H1 (cell line): ENCODE results near the gene LHFPL3. TPM values are rescaled to one million over a fixed set of nuclear protein-coding genes. Genes with fewer than 3 reads are reported as not detected.

Experiments used
- CTCF ChIA-PET: fragments of 300-600 bp; sonication (Branson Sonifier 250); formaldehyde crosslinking; loops from one replicate; lab custom pipeline; 2021; ENCODE audit not compliant: partially characterized antibody; lab: Charles Lee
- POLR2A ChIA-PET: fragments of 300-600 bp; sonication (Branson Sonifier 250); formaldehyde crosslinking; loops from one replicate; lab custom pipeline; 2021; ENCODE audit warnings: inconsistent platforms; ENCODE audit not compliant: partially characterized antibody; lab: Charles Lee
- DNase-seq, 2 experiments: peaks; one replicate each; pipeline versions ENCODE4 v3.0.0 to v3.0.0-alpha.2; 2010 to 2022; ENCODE audit warnings: low spot score in 2 of 2, low read depth in 1 of 2, mixed read lengths in 1 of 2
- FAIRE-seq: peaks from 2 replicates; lab custom pipeline; 2011; peaks lifted over from hg19 to GRCh38; lab: Jason Lieb, UNC
- H2AFZ ChIP-seq: 2 replicates; pipeline ENCODE4 v1.8.1; 2012; ENCODE audit warnings: low read length, inconsistent platforms
- H2AK5ac ChIP-seq: 2 replicates; pipeline ENCODE4 v1.6.1; 2013; ENCODE audit warnings: low read depth, low read length
- H2BK120ac ChIP-seq: replicated peaks from 2 replicates; pipeline ENCODE3; 2013; ENCODE audit warnings: low read depth, low read length, inconsistent platforms
- H2BK12ac ChIP-seq: 2 replicates; pipeline ENCODE4 v1.6.1; 2013; ENCODE audit warnings: low read depth, low read length
- H2BK15ac ChIP-seq: 2 replicates; pipeline ENCODE4 v1.6.1; 2013; ENCODE audit warnings: low read length
- H2BK20ac ChIP-seq: 2 replicates; pipeline ENCODE4 v1.6.1; 2013; ENCODE audit warnings: low read length
- H2BK5ac ChIP-seq: 2 replicates; pipeline ENCODE4 v1.6.1; 2013; ENCODE audit warnings: low read depth, low read length
- H3K14ac ChIP-seq: 2 replicates; pipeline ENCODE4 v1.6.1; 2013; ENCODE audit warnings: inconsistent platforms; ENCODE audit not compliant: insufficient read length
- H3K18ac ChIP-seq: 2 replicates; pipeline ENCODE4 v1.6.1; 2013; ENCODE audit warnings: low read length; ENCODE audit errors: extremely low read depth
- H3K23ac ChIP-seq: 2 replicates; pipeline ENCODE4 v1.6.1; 2013; ENCODE audit warnings: inconsistent platforms; ENCODE audit not compliant: insufficient read length
- H3K23me2 ChIP-seq: 2 replicates; pipeline ENCODE4 v1.6.1; 2013; ENCODE audit warnings: low read depth, low read length
- H3K27ac ChIP-seq: 2 replicates; pipeline ENCODE4 v1.6.1; 2011; ENCODE audit warnings: low read depth, low read length, inconsistent platforms
- H3K27me3 ChIP-seq, 4 experiments: replicated peaks in 1 of 4; 1 replicate in 1 of 4; 2 replicates in 3 of 4; pipeline versions ENCODE4 v1.6.1 to v1.8.1; 2011 to 2013; ENCODE audit warnings: low read length in 3 of 4, mild to moderate bottlenecking in 3 of 4, inconsistent platforms in 2 of 4, mixed read lengths in 2 of 4, moderate library complexity in 1 of 4; ENCODE audit not compliant: control insufficient read depth in 3 of 4, insufficient read depth in 3 of 4; ENCODE audit errors: extremely low read depth in 1 of 4
- H3K36me3 ChIP-seq, 4 experiments: 2 replicates each; pipeline versions ENCODE4 v1.6.1 to v1.8.1; 2011 to 2013; ENCODE audit warnings: mild to moderate bottlenecking in 4 of 4, low read length in 3 of 4, moderate library complexity in 2 of 4, control low read depth in 1 of 4, inconsistent platforms in 1 of 4; ENCODE audit not compliant: insufficient read depth in 4 of 4, control insufficient read depth in 2 of 4
- H3K4ac ChIP-seq: replicated peaks from 2 replicates; pipeline ENCODE3; 2013; ENCODE audit warnings: low read length, low read depth, mixed read lengths, inconsistent platforms; ENCODE audit not compliant: insufficient read length
- H3K4me1 ChIP-seq, 4 experiments: replicated peaks in 1 of 4; 1 replicate in 1 of 4; 2 replicates in 3 of 4; pipeline versions ENCODE4 v1.6.1 to v1.8.1; 2011 to 2013; ENCODE audit warnings: low read length in 3 of 4, inconsistent platforms in 2 of 4, mixed read lengths in 1 of 4; ENCODE audit not compliant: insufficient read depth in 4 of 4, control insufficient read depth in 3 of 4
- H3K4me2 ChIP-seq, 2 experiments: 2 replicates each; pipeline versions ENCODE4 v1.6.1 to v1.8.1; 2011 to 2013; ENCODE audit warnings: low read depth in 2 of 2, low read length in 2 of 2, control low read depth in 1 of 2, inconsistent platforms in 1 of 2, mild to moderate bottlenecking in 1 of 2; ENCODE audit not compliant: insufficient read depth in 1 of 2
- H3K4me3 ChIP-seq, 4 experiments: fragments of 200-600, 300-600 bp in 1 of 4; sonication (generic), shearing (Covaris generic), sonication (Bioruptor Twin) in 1 of 4; 2 replicates each; pipeline versions ENCODE4 v1.5.1 to v1.8.1; 2011 to 2016; ENCODE audit warnings: low read length in 4 of 4, low read depth in 3 of 4, control low read depth in 2 of 4, inconsistent platforms in 2 of 4, mild to moderate bottlenecking in 2 of 4, mixed read lengths in 1 of 4, moderate library complexity in 1 of 4; ENCODE audit not compliant: insufficient read depth in 2 of 4; ENCODE audit errors: extremely low read depth in 1 of 4
- H3K56ac ChIP-seq: replicated peaks from 2 replicates; pipeline ENCODE3; 2013; ENCODE audit warnings: low read depth, mild to moderate bottlenecking, mixed read lengths, low read length, inconsistent platforms; ENCODE audit not compliant: insufficient read length
- H3K79me1 ChIP-seq: 2 replicates; pipeline ENCODE4 v1.6.1; 2013; ENCODE audit warnings: low read depth, low read length, control low read depth
- H3K79me2 ChIP-seq, 2 experiments: 2 replicates each; pipeline versions ENCODE4 v1.6.1 to v1.8.1; 2012 to 2013; ENCODE audit warnings: low read length in 2 of 2, mild to moderate bottlenecking in 2 of 2, inconsistent platforms in 1 of 2; ENCODE audit not compliant: insufficient read depth in 2 of 2, control insufficient read depth in 1 of 2
- H3K9ac ChIP-seq, 4 experiments: replicated peaks in 1 of 4; 1 replicate in 1 of 4; 2 replicates in 3 of 4; pipeline versions ENCODE4 v1.6.1 to v1.8.1; 2011 to 2013; ENCODE audit warnings: low read depth in 3 of 4, low read length in 3 of 4, control low read depth in 2 of 4, mild to moderate bottlenecking in 2 of 4, moderate library complexity in 2 of 4, inconsistent platforms in 1 of 4; ENCODE audit errors: extremely low read depth in 1 of 4
- H3K9me3 ChIP-seq, 2 experiments: 2 replicates each; pipeline versions ENCODE4 v1.6.1 to v1.8.1; 2012 to 2013; ENCODE audit warnings: mild to moderate bottlenecking in 2 of 2, moderate library complexity in 2 of 2, control low read depth in 1 of 2, inconsistent platforms in 1 of 2, low read depth in 1 of 2, low read length in 1 of 2, mixed read lengths in 1 of 2; ENCODE audit not compliant: insufficient read depth in 2 of 2
- H4K20me1 ChIP-seq, 2 experiments: replicated peaks in 1 of 2; 2 replicates each; pipeline versions ENCODE3 to v1.8.1; 2011 to 2013; ENCODE audit warnings: inconsistent platforms in 2 of 2, low read length in 2 of 2, mild to moderate bottlenecking in 1 of 2; ENCODE audit not compliant: insufficient read depth in 2 of 2, control insufficient read depth in 1 of 2
- H4K5ac ChIP-seq: 2 replicates; pipeline ENCODE4 v1.6.1; 2013; ENCODE audit warnings: low read length, low read depth, mixed read lengths, inconsistent platforms; ENCODE audit not compliant: insufficient read length
- H4K8ac ChIP-seq: 2 replicates; pipeline ENCODE4 v1.8.0; 2013; ENCODE audit warnings: mild to moderate bottlenecking, moderate library complexity, low read length, inconsistent platforms; ENCODE audit not compliant: insufficient read depth; ENCODE audit errors: extremely low read depth
- H4K91ac ChIP-seq: replicated peaks from 2 replicates; pipeline ENCODE3; 2013; ENCODE audit warnings: low read length, mixed read lengths, inconsistent platforms; ENCODE audit not compliant: insufficient read length
- CHD2 ChIP-seq: IDR thresholded peaks from 2 replicates; pipeline ENCODE4 v1.6.1; 2012; ENCODE audit warnings: low read length, improper control_type of control experiment
- CTCF ChIP-seq, 3 experiments: IDR thresholded peaks; 1 replicate in 2 of 3; 2 replicates in 1 of 3; pipeline versions ENCODE4 v1.5.1 to v1.6.1; 2011; ENCODE audit warnings: low read length in 3 of 3, mild to moderate bottlenecking in 3 of 3, inconsistent platforms in 2 of 3, low read depth in 1 of 3, moderate library complexity in 1 of 3; ENCODE audit not compliant: insufficient read depth in 1 of 3; ENCODE audit errors: control extremely low read depth in 1 of 3
- JUND ChIP-seq: IDR thresholded peaks from 2 replicates; pipeline ENCODE4 v1.6.1; 2011; ENCODE audit warnings: mild to moderate bottlenecking, improper control_type of control experiment, low read length
- WGBS, 2 experiments: shearing (Covaris generic) in 1 of 2; methylation state at CpG; one replicate each; pipeline versions ENCODE4 v1.1.6 to v1.1.7; 2013 to 2015; ENCODE audit warnings: low lambda C conversion rate in 2 of 2, mixed read lengths in 2 of 2, inconsistent platforms in 1 of 2, low coverage in 1 of 2, missing lambda C conversion rate in 1 of 2; ENCODE audit not compliant: insufficient replicate concordance in 2 of 2, insufficient coverage in 1 of 2, insufficient read length in 1 of 2; ENCODE audit errors: extremely low coverage in 1 of 2, missing lambda C conversion rate in 1 of 2; 5-methylcytosine and 5-hydroxymethylcytosine counted together
- polyA plus RNA-seq, 7 experiments: library from polyadenylated mRNA; depleted of rRNA in 3 of 7; stranded (reverse) in 5 of 7; unstranded in 2 of 7; fragments of >200 nt in 5 of 7; fragments of 200-250 nt in 2 of 7; gene quantifications; 1 replicate in 5 of 7; 2 replicates in 1 of 7; 4 replicates in 1 of 7; pipeline versions ENCODE4 v1.2.1 to v1.2.3, GENCODE V29; 2011 to 2013; ENCODE audit warnings: missing spikeins in 2 of 7, mixed read lengths in 2 of 7
- total RNA-seq: library from RNA; stranded (reverse); fragmentation: NEBNext Ultra II Directional; extraction: Animal tissue kit (Norgen Biotek cat#: 25700); gene quantifications from 2 replicates; pipeline ENCODE4 v1.2.1, GENCODE V29; 2021

The LHFPL3 gene
- total and polyA plus RNA-seq, 2 of the 8 experiments (the other 6 are each of a cell fraction or from before 2014, with no cell fraction given): 0.24 to 0.50 TPM

- POLR2A ChIA-PET: no interaction called here
- Histone ChIP-seq H3K23me2 (no peaks in the 10 kb centered on the region), H3K14ac (no peak overlapping the region), H4K91ac (no peak overlapping the region), H4K8ac (no peak overlapping the region), H2BK12ac (no peak overlapping the region), H3K79me1 (no peaks in the 10 kb centered on the region), H3K56ac (no peak overlapping the region), H3K27ac (no peak overlapping the region), H3K4me3 (no peak overlapping the region), H3K4me2 (no peak overlapping the region), H3K36me3 (no peaks in the 10 kb centered on the region), H3K4me1 (no peaks in the 10 kb centered on the region), H3K9ac (no peak overlapping the region), H2AK5ac (no peak overlapping the region), H2AFZ (no peak overlapping the region), H2BK120ac (no peak overlapping the region), H4K20me1 (no peaks in the 10 kb centered on the region), H3K18ac (no peak overlapping the region), H3K79me2 (no peaks in the 10 kb centered on the region), H3K4ac (no peak overlapping the region), H2BK15ac (no peak overlapping the region), H3K9me3 (no peaks in the 10 kb centered on the region), H2BK5ac (no peak overlapping the region), H4K5ac (no peak overlapping the region), H3K27me3 (no peaks in the 10 kb centered on the region), H3K23ac (no peak overlapping the region), H2BK20ac (no peak overlapping the region)
- CTCF ChIA-PET: interaction anchor here (0.7 to 1.5 kb wide), 4 partner anchors 13 to 286 kb away, joined by 3 to 5 read pairs (median 4); no protein-coding TSS in a partner anchor
- TF ChIP-seq CHD2 (no peak), CTCF (IDR thresholded peaks at IDR 0.05; ENCODE audit: control extremely low read depth in 1 of 3, insufficient read depth in 1 of 3, low read depth in 1 of 3, low read length in 3 of 3) (no peak), JUND (no peak)
- DNase-seq (no peak), FAIRE-seq (no peak)
- WGBS, 2 experiments: 77% methylated on average over 4 of the region's 4 CpGs; no CpG with 5 or more reads in 1 of the 2 experiments
Measured at GRCh38 chr7:104357166-104357565, 28.8 kb downstream of the LHFPL3 start.
